Measurements from ENCODE around the gene TERT. TPM values are rescaled to one million over a fixed set of nuclear protein-coding genes. Genes with fewer than 3 reads are reported as not detected.
"Not testable (repeated sequence)": the region's sequence is repeated elsewhere in the genome, so short reads cannot be mapped to it uniquely, and the experiment has no call there.

The TERT gene
- total RNA-seq, 1 experiment from 2014 or later, result 3.9 TPM

DNA sequence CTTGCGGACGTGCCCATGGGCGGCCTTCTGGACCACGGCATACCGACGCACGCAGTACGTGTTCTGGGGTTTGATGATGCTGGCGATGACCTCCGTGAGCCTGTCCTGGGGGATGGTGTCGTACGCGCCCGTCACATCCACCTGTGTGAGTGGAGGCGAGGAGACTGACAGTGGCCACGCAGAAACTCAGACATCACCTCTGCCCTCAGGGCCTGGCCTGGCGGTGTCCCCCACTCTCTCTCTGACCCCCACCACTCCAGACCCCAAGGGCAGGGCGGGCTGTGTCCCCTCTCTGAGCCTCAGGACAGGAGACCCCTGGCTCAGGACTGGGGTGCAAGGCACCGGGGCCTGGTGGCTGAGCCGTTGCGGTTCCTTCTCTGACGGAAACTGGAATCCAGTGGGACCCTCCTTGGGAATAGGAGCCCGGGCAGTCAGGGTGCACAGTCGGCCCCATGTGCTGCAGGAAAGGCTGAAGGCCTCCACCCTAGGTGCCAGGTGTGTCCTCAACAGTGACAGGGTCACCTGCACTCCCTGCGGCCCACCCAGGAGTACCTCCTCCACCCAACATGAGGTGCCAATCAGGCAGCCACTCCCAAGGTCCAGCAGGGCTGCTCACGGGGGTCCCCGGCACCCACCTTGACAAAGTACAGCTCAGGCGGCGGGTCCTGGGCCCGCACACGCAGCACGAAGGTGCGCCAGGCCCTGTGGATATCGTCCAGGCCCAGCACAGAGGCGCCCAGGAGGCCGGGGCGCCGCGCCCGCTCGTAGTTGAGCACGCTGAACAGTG lies 16.0 kb downstream of the TERT start:
- no peak for DNase-seq (ENCODE audit: low read depth)

DNA sequence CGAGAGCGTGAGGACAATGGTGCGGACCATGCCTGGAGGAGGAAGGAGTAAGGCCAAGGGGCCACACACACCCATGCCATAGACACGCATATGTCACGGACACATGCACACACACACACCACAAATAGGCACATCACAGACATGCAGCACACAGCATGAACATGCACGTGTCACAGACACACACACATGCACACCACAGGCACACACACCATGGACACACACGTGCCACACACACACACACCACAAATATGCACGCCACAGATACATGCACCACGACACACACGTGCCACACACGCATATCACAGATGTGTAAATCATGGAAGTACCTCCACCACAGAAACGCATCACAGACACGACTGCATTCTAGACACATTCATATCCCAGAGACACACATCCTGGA lies 16.7 kb downstream of the TERT start:
- no peak for DNase-seq (ENCODE audit: low read depth)

GRCh38 chr5:1277781-1278180 lies 17.1 kb downstream of the TERT start:
- no peak for DNase-seq (ENCODE audit: low read depth)

GRCh38 chr5:1277331-1277730 lies 17.5 kb downstream of the TERT start:
- DNase-seq (ENCODE audit: low read depth), result no peak

DNA sequence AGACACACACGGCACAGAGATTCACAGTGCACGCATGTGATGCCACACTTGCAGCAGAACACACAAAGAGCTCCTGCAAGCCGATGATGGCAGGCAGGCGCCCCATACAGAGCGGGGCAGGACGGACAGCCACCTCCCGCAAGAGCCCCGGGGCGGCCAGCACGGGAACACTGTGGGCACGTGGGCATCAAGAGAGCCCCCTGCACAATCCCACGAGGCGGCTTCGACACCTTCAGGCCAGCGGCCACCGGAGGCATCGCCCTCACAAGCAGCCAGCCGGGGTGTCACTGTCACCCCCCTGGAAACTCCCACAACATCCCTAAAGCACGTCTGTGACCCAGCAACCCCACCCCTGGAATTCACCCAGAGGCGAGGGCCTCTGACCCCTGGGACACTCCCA lies 17.9 kb downstream of the TERT start:
- DNase-seq (ENCODE audit: low read depth), result no peak

GRCh38 chr5:1275397-1276391 lies 19.2 kb downstream of the TERT start:
- not testable (repeated sequence) for DNase-seq (ENCODE audit: low read depth)

- no peak for DNase-seq (ENCODE audit: low read depth)
Measured at GRCh38 chr5:1274471-1274870, 20.4 kb downstream of the TERT start.

DNA sequence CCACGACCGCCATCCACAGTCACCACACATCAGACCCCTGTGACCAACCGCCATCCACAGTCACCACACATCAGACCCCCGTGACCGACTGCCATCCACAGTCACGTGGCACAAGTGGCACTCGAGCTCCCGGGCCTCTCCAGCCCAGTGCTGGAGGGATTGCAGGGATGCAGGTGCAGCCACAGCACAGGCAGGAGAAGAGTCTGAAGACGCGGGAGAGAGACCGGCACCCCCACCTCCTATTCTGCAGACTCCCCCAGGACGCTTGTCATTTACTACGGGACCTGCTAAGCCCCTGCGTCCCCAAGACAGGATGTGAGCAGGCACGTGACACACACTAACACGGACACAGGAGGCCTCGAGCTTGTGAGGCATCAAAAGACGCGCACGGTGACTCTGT lies 21.1 kb downstream of the TERT start:
- DNase-seq (ENCODE audit: low read depth), result no peak

GRCh38 chr5:1272201-1272600 lies 22.7 kb downstream of the TERT start:
- DNase-seq (ENCODE audit: low read depth), result no peak

DNA sequence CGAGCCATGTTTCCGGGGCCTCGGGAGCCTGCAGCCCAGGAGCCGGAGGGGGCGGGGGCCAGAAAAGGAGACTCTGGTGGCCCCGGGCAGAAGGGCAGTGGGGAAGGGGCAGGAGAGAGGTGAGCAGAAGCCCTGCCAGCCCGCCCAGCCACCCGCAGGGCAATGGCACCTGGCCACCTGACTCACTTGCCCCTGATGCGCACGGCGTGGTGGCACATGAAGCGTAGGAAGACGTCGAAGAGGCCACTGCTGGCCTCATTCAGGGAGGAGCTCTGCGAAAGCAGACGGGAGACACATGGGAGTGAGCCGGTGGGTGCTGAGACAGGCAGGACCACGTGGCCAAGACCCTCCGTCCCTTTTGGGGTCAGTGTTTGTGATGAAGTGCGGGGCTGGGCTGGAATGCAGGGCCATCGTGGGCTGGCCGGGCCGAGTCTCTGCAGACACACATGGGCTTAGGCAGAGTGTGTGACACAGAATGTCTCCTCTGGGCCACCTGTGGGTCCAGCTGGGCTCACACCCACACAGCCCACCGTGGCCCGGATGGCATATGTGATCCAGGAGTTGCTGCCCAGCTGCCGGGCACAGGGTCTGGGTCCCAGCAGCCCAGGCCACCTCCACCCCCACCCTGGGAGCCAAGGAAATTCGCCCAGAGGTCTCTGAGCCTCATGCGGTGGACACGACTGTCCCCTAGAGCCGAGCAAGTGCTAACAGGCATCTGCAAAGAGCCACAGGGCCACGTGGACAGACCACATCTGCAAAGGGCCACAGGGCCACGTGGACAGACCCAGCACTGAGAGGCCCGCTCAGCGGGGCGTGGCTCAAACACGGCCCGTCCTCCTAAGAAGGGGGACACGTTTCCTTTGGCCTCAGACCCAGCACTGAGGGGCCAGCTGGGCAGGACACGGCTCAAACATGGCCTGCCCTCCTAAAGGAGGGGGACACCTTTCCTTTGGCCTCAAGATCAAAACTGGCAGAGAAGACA lies 23.6 kb downstream of the TERT start:
- DNase-seq (ENCODE audit: low read depth), result no peak

- no peak for DNase-seq (ENCODE audit: low read depth)
Measured at GRCh38 chr5:1270426-1270825, 24.4 kb downstream of the TERT start.

GRCh38 chr5:1268666-1269065 lies 26.2 kb downstream of the TERT start:
- no peak for DNase-seq (ENCODE audit: low read depth)

- DNase-seq (ENCODE audit: low read depth), result no peak
Measured at GRCh38 chr5:1268056-1268455, 26.8 kb downstream of the TERT start.

GRCh38 chr5:1267464-1267863 lies 27.4 kb downstream of the TERT start:
- DNase-seq (ENCODE audit: low read depth), result not testable (repeated sequence)

DNA sequence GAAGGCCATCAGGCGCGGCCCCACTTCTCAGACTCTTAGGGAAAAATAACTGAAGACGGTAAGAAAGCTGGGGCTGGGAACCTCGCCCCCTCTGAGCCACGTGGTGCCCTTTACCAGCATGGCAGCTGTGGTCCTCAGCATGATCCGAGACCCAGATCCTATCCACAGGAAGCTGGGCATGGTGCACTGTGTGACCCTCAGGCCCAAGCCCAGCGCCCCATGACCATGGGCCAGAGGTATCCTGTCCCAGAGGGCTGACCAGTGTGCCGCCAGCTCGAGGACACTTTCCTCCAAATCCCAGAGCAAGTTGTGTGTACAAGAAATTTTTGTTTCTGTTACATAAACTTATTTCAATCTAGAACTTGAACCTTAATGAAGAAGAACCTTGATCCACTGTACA lies 28.1 kb downstream of the TERT start:
- DNase-seq (ENCODE audit: low read depth), result no peak

DNA sequence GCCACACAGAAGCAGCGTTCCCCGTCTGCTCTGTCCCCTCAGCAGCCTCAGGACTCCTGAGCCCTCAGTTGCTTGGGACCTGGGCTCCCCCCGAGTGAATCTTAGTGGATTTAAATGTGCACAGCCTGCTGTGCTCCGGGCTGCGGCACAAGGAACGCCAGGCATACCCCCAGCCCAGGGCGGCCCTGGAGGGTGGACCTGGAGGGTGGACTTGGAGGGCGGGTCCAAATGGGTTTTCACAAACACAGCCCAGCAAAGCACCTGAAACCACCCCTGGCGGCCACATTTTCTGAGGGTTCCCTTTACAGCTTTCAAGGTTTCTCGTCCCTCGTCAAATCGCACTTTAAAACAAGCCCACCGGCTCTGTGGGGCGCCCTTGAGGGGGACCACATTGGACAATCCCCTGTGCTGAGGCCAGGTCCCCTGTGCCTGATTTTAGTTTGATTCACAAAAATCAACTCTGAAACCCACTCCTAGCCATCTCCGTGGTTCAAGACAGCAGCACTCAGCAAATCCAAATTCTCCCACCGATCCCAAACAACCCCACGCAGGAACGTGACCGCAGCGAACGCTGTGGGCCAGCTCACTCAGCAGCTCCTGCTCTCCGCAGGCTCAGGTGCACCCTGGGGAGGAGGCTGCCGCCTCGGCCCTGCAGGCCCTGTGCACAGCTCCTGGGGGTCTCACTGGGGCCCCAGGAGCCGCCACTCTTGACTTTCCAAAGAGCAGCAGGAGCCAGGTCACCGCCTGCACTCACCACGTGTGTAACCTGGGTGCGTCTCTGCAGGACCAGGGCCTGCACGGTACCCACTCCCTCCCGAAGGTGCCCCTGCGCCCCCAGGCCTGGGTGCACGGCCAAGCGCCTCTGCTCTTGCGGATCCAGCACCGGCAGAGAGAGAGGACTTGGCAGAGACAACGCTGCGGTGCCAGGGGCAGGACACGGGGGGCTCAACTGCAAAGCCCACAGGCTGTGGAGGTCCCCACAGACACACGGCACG lies 29.1 kb downstream of the TERT start:
- no peak for DNase-seq (ENCODE audit: low read depth)

DNA sequence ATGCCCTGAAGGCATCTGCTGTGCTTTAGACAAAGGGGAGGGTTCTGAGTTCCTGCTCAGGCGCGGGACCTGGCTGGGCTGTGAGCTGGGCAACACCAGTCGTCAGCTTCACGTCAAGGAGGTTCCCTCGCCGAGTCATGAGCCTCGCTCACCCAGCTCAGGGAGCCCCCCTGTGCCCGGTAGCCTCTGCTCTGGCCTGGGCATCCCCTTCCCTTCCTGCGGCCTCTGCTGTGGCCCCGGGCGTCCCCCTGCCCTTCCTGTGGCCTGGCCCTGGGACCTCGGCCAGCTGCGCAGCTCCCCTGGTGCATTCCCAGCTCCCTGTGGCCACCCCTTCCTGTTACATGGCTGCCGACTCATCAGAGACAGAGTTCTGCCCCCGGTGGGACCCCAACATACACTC lies 29.8 kb downstream of the TERT start:
- DNase-seq (ENCODE audit: low read depth), result no peak

GRCh38 chr5:1264211-1264610 lies 30.7 kb downstream of the TERT start:
- DNase-seq (ENCODE audit: low read depth), result no peak

DNA sequence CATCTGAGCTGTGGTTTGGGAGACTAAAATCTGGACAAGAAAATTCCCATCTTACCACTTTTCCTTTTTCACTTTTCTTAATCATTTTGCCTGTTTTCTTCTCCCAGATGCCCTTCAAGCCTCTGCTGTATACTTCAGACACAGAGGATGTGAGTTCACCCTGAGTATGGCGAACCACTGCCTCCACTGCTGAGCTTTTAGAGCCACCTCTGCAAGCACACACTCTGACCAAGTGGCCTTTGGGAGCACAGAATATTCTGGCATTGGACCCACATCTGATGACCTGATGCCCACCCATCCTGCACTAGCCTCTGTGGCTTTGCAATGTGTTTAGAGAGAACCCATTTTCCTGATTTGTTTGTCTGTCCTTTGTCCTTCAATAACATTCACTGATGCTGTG lies 32.5 kb downstream of the TERT start:
- no peak for DNase-seq (ENCODE audit: low read depth)

- DNase-seq (ENCODE audit: low read depth), result no peak
Measured at GRCh38 chr5:1261643-1262042, 33.2 kb downstream of the TERT start.

All from Daoy (cell line).